ENCODE measurements around the gene TMEM107. TPM values are rescaled to one million over a fixed set of nuclear protein-coding genes. Genes with fewer than 3 reads are reported as not detected.

Gene TMEM107
- total and polyA plus RNA-seq, 10 of the 15 experiments (the other 5 are each of a cell fraction or from before 2014, with no cell fraction given), result 7.9 to 38.7 (median 22.9) TPM

- TF ChIP-seq, protein P1, sequence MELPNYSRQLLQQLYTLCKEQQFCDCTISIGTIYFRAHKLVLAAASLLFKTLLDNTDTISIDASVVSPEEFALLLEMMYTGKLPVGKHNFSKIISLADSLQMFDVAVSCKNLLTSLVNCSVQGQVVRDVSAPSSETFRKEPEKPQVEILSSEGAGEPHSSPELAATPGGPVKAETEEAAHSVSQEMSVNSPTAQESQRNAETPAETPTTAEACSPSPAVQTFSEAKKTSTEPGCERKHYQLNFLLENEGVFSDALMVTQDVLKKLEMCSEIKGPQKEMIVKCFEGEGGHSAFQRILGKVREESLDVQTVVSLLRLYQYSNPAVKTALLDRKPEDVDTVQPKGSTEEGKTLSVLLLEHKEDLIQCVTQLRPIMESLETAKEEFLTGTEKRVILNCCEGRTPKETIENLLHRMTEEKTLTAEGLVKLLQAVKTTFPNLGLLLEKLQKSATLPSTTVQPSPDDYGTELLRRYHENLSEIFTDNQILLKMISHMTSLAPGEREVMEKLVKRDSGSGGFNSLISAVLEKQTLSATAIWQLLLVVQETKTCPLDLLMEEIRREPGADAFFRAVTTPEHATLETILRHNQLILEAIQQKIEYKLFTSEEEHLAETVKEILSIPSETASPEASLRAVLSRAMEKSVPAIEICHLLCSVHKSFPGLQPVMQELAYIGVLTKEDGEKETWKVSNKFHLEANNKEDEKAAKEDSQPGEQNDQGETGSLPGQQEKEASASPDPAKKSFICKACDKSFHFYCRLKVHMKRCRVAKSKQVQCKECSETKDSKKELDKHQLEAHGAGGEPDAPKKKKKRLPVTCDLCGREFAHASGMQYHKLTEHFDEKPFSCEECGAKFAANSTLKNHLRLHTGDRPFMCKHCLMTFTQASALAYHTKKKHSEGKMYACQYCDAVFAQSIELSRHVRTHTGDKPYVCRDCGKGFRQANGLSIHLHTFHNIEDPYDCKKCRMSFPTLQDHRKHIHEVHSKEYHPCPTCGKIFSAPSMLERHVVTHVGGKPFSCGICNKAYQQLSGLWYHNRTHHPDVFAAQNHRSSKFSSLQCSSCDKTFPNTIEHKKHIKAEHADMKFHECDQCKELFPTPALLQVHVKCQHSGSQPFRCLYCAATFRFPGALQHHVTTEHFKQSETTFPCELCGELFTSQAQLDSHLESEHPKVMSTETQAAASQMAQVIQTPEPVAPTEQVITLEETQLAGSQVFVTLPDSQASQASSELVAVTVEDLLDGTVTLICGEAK (IDR thresholded peaks at IDR 0.05; ENCODE audit: borderline replicate concordance), result peak; percentile 71
- TF ChIP-seq, protein P2, sequence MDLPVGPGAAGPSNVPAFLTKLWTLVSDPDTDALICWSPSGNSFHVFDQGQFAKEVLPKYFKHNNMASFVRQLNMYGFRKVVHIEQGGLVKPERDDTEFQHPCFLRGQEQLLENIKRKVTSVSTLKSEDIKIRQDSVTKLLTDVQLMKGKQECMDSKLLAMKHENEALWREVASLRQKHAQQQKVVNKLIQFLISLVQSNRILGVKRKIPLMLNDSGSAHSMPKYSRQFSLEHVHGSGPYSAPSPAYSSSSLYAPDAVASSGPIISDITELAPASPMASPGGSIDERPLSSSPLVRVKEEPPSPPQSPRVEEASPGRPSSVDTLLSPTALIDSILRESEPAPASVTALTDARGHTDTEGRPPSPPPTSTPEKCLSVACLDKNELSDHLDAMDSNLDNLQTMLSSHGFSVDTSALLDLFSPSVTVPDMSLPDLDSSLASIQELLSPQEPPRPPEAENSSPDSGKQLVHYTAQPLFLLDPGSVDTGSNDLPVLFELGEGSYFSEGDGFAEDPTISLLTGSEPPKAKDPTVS (IDR thresholded peaks at IDR 0.05; ENCODE audit: low read depth, low read length), result no peak
- TF ChIP-seq SUZ12 (IDR thresholded peaks at IDR 0.05; ENCODE audit: unreplicated experiment), result no peak
- TF ChIP-seq BCL11A (IDR thresholded peaks at IDR 0.05; ENCODE audit: low read depth, low read length), result no peak
- peak; percentile 16; the same call in 1 of the 2 replicates for TF ChIP-seq SMARCA5 (IDR thresholded peaks at IDR 0.05)
- no peak for TF ChIP-seq NFIC (IDR thresholded peaks at IDR 0.05; ENCODE audit: low read depth, low read length)
- no peak for TF ChIP-seq NFXL1 (IDR thresholded peaks at IDR 0.05; ENCODE audit: borderline replicate concordance)
- TF ChIP-seq FOXM1 (IDR thresholded peaks at IDR 0.05; ENCODE audit: low read depth, low read length), result no peak
- no peak for TF ChIP-seq HDAC6 (IDR thresholded peaks at IDR 0.05; ENCODE audit: unreplicated experiment)
- TF ChIP-seq ZNF207 (IDR thresholded peaks at IDR 0.05; ENCODE audit: borderline replicate concordance), result peak; percentile 39; the same call in 1 of the 2 replicates
- TF ChIP-seq EZH2 (IDR thresholded peaks at IDR 0.05; ENCODE audit: borderline replicate concordance, control insufficient read depth, low read depth, low read length), result no peak
- TF ChIP-seq MTA3 (IDR thresholded peaks at IDR 0.05; ENCODE audit: borderline replicate concordance, low read length), result no peak
- TF ChIP-seq, protein P3, sequence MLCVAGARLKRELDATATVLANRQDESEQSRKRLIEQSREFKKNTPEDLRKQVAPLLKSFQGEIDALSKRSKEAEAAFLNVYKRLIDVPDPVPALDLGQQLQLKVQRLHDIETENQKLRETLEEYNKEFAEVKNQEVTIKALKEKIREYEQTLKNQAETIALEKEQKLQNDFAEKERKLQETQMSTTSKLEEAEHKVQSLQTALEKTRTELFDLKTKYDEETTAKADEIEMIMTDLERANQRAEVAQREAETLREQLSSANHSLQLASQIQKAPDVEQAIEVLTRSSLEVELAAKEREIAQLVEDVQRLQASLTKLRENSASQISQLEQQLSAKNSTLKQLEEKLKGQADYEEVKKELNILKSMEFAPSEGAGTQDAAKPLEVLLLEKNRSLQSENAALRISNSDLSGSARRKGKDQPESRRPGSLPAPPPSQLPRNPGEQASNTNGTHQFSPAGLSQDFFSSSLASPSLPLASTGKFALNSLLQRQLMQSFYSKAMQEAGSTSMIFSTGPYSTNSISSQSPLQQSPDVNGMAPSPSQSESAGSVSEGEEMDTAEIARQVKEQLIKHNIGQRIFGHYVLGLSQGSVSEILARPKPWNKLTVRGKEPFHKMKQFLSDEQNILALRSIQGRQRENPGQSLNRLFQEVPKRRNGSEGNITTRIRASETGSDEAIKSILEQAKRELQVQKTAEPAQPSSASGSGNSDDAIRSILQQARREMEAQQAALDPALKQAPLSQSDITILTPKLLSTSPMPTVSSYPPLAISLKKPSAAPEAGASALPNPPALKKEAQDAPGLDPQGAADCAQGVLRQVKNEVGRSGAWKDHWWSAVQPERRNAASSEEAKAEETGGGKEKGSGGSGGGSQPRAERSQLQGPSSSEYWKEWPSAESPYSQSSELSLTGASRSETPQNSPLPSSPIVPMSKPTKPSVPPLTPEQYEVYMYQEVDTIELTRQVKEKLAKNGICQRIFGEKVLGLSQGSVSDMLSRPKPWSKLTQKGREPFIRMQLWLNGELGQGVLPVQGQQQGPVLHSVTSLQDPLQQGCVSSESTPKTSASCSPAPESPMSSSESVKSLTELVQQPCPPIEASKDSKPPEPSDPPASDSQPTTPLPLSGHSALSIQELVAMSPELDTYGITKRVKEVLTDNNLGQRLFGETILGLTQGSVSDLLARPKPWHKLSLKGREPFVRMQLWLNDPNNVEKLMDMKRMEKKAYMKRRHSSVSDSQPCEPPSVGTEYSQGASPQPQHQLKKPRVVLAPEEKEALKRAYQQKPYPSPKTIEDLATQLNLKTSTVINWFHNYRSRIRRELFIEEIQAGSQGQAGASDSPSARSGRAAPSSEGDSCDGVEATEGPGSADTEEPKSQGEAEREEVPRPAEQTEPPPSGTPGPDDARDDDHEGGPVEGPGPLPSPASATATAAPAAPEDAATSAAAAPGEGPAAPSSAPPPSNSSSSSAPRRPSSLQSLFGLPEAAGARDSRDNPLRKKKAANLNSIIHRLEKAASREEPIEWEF (IDR thresholded peaks at IDR 0.05; ENCODE audit: insufficient replicate concordance, low read depth, low read length), result no peak
- TF ChIP-seq SIX5 (IDR thresholded peaks at IDR 0.05; ENCODE audit: low read depth, low read length, severe bottlenecking), result no peak
- TF ChIP-seq WRNIP1 (IDR thresholded peaks at IDR 0.05; ENCODE audit: borderline replicate concordance, low read depth, low read length), result no peak
- TF ChIP-seq BMI1 (IDR thresholded peaks at IDR 0.05; ENCODE audit: borderline replicate concordance), result peak; percentile 96
- TF ChIP-seq SUPT20H (IDR thresholded peaks at IDR 0.05; ENCODE audit: borderline replicate concordance, control insufficient read depth, low read depth, low read length), result no peak
- TF ChIP-seq PAX8 (IDR thresholded peaks at IDR 0.05), result no peak
- no peak for TF ChIP-seq FOS (IDR thresholded peaks at IDR 0.05; ENCODE audit: borderline replicate concordance, extremely low read depth, insufficient read length)
Observed at GRCh38 chr17:8151120-8151640, 25.0 kb downstream of the TMEM107 start (continued).
